Loucy (cell line): Measurements from ENCODE around the gene RAD51B.

Experiments used
- H2AFZ ChIP-seq: fragments of 200-600 bp; sonication (generic); 2 replicates; pipeline ENCODE4 v1.6.0; 2016; ENCODE audit warnings: antibody characterized with exemption, mild to moderate bottlenecking, low read length, moderate library complexity
- H3F3A ChIP-seq: fragments of 200-600 bp; 2 replicates; pipeline ENCODE4 v1.6.0; 2016; ENCODE audit warnings: antibody characterized with exemption, low read depth, mild to moderate bottlenecking
- H3K27me3 ChIP-seq: fragments of 200-600 bp; sonication (generic); 2 replicates; pipeline ENCODE4 v1.6.1; 2014; ENCODE audit warnings: low read length, mild to moderate bottlenecking; ENCODE audit not compliant: insufficient read depth, poor library complexity, severe bottlenecking
- H3K36me3 ChIP-seq: fragments of 200-600 bp; sonication (generic); 2 replicates; pipeline ENCODE4 v1.6.1; 2016; ENCODE audit warnings: low read length; ENCODE audit not compliant: insufficient read depth
- H3K4me1 ChIP-seq: fragments of 200-600 bp; sonication (generic); 2 replicates; pipeline ENCODE4 v1.5.1; 2014; ENCODE audit warnings: low read length, mild to moderate bottlenecking; ENCODE audit not compliant: insufficient read depth, poor library complexity, severe bottlenecking
- H3K4me2 ChIP-seq: fragments of 200-600 bp; sonication (generic); 2 replicates; pipeline ENCODE4 v1.6.0; 2014; ENCODE audit warnings: antibody characterized with exemption, low read length, low read depth, mild to moderate bottlenecking; ENCODE audit not compliant: poor library complexity, severe bottlenecking
- H3K4me3 ChIP-seq: fragments of 200-600 bp; sonication (generic); 2 replicates; pipeline ENCODE4 v1.5.1; 2014; ENCODE audit warnings: low read length, mild to moderate bottlenecking, mixed read lengths; ENCODE audit not compliant: poor library complexity, severe bottlenecking
- H3K79me2 ChIP-seq: fragments of 200-600 bp; sonication (generic); 2 replicates; pipeline ENCODE4 v1.6.1; 2014; ENCODE audit warnings: low read length; ENCODE audit not compliant: insufficient read depth
- H3K9ac ChIP-seq: fragments of 200-600 bp; sonication (generic); 2 replicates; pipeline ENCODE4 v1.6.0; 2014; ENCODE audit warnings: mild to moderate bottlenecking, low read depth, low read length, moderate library complexity; ENCODE audit not compliant: poor library complexity, severe bottlenecking
- H3K9me2 ChIP-seq: fragments of 200-600 bp; sonication (generic); replicated peaks from 2 replicates; pipeline ENCODE4 v1.6.1; 2016; ENCODE audit warnings: low read depth, low read length, mixed read lengths
- H3K9me3 ChIP-seq: fragments of 200-600 bp; sonication (generic); 2 replicates; pipeline ENCODE4 v1.6.1; 2014; ENCODE audit warnings: mild to moderate bottlenecking, antibody characterized with exemption, low read length, low read depth; ENCODE audit not compliant: insufficient read depth
- H4K20me1 ChIP-seq: fragments of 200-600 bp; sonication (generic); 2 replicates; pipeline ENCODE4 v1.6.0; 2014; ENCODE audit warnings: antibody characterized with exemption, low read length, mild to moderate bottlenecking; ENCODE audit not compliant: insufficient read depth, poor library complexity, severe bottlenecking
- CTCF ChIP-seq: fragments of 200-600 bp; sonication (generic); conservative IDR thresholded peaks from 2 replicates; pipeline ENCODE4 v1.5.1; 2014; ENCODE audit warnings: mild to moderate bottlenecking, antibody characterized with exemption, low read length
- EZH2phosphoT487 ChIP-seq: fragments of 200-600 bp; IDR thresholded peaks from 2 replicates; pipeline ENCODE4 v1.6.1; 2018; ENCODE audit warnings: antibody characterized with exemption, mild to moderate bottlenecking, moderate library complexity, borderline replicate concordance

Gene RAD51B

GRCh38 chr14:68553311-68553710 lies 733.7 kb downstream of the RAD51B start:
- Histone ChIP-seq H2AFZ (no peak overlapping the region), H3K36me3 (no peaks in the 10 kb centered on the region), H4K20me1 (no peaks in the 10 kb centered on the region), H3K9ac (no peak overlapping the region), H3K79me2 (no peaks in the 10 kb centered on the region), H3K4me1 (peaks cover 70% of the 10 kb centered on the region), H3K4me2 (peak overlapping the region; percentile 4), H3K27me3 (no peaks in the 10 kb centered on the region), H3K4me3 (no peak overlapping the region), H3F3A (no peaks in the 10 kb centered on the region), H3K9me2 (no peaks in the 10 kb centered on the region), H3K9me3 (no peaks in the 10 kb centered on the region)
- TF ChIP-seq CTCF (no peak), EZH2phosphoT487 (no peak)

- TF ChIP-seq CTCF (no peak), EZH2phosphoT487 (no peak)
- H3K27me3 ChIP-seq = no peaks in the 10 kb centered on the region
- H3K36me3 ChIP-seq = no peaks in the 10 kb centered on the region
- no peaks in the 10 kb centered on the region for H3K9me2 ChIP-seq
- no peak overlapping the region for H3K4me2 ChIP-seq
- peaks cover 68% of the 10 kb centered on the region for H3K4me1 ChIP-seq
- no peaks in the 10 kb centered on the region for H4K20me1 ChIP-seq
- no peak overlapping the region for H3K9ac ChIP-seq
- H3K4me3 ChIP-seq = no peak overlapping the region
- H3K9me3 ChIP-seq = no peaks in the 10 kb centered on the region
- no peaks in the 10 kb centered on the region for H3K79me2 ChIP-seq
- no peaks in the 10 kb centered on the region for H3F3A ChIP-seq
- no peak overlapping the region for H2AFZ ChIP-seq
Measured at GRCh38 chr14:68554231-68554630, 734.7 kb downstream of the RAD51B start.

- Histone ChIP-seq H3F3A (no peaks in the 10 kb centered on the region), H3K27me3 (no peaks in the 10 kb centered on the region), H4K20me1 (no peaks in the 10 kb centered on the region), H3K9me2 (no peaks in the 10 kb centered on the region), H3K36me3 (no peaks in the 10 kb centered on the region), H3K9ac (no peak overlapping the region), H3K9me3 (no peaks in the 10 kb centered on the region), H3K4me1 (peaks cover 66% of the 10 kb centered on the region), H3K4me3 (no peak overlapping the region), H2AFZ (no peak overlapping the region), H3K79me2 (no peaks in the 10 kb centered on the region), H3K4me2 (no peak overlapping the region)
- TF ChIP-seq EZH2phosphoT487 (no peak), CTCF (no peak)
Measured at GRCh38 chr14:68556253-68556652, 736.7 kb downstream of the RAD51B start.
